ENCODE measurements around the gene CHIT1. TPM values are rescaled to one million over a fixed set of nuclear protein-coding genes. Genes with fewer than 3 reads are reported as not detected.

Gene CHIT1
- total and polyA plus RNA-seq, 2 experiments from 2014 or later: 0.07 to 0.47 TPM

GRCh38 chr1:203183828-203184227, 45.6 kb downstream of the CHIT1 start (continued):
- no peak for TF ChIP-seq ZNF462 (CRISPR knock-in tag; IDR thresholded peaks at IDR 0.05)
- TF ChIP-seq STAT1 (IDR thresholded peaks at IDR 0.05; ENCODE audit: unreplicated experiment): no peak

GRCh38 chr1:203182387-203182953, 47.0 kb downstream of the CHIT1 start:
- ATAC-seq: no peak
- Mint-ChIP-seq H3K27ac (no peak overlapping the region), H3K36me3 (ENCODE audit: low read depth) (no peaks in the 10 kb centered on the region), H3K9me3 (no peaks in the 10 kb centered on the region), H3K4me3 (no peak overlapping the region), H3K27me3 (ENCODE audit: insufficient read depth, low read depth, poor library complexity) (peaks cover 9% of the 10 kb centered on the region), H3K4me1 (peaks cover 39% of the 10 kb centered on the region)
- no peak overlapping the region for H3K4me2 ChIP-seq
- no peak overlapping the region for H3K4me3 ChIP-seq
- H3K36me3 ChIP-seq (ENCODE audit: insufficient read depth): no peaks in the 10 kb centered on the region
- H3K79me2 ChIP-seq (replicated peaks; ENCODE audit: insufficient read depth): no peaks in the 10 kb centered on the region
- no peaks in the 10 kb centered on the region for H3K27me3 ChIP-seq (ENCODE audit: insufficient read depth)
- no peak overlapping the region for H3K27ac ChIP-seq (ENCODE audit: low read depth)
- H2AFZ ChIP-seq: no peak overlapping the region
- peaks cover 16% of the 10 kb centered on the region for H3K4me1 ChIP-seq (ENCODE audit: insufficient read depth)
- H4K20me1 ChIP-seq (replicated peaks; ENCODE audit: insufficient read depth): no peaks in the 10 kb centered on the region
- H3K9me2 ChIP-seq (ENCODE audit: insufficient read depth): 0 out of 2 replicates have a peak, but pooled peaks cover 5% of the 10 kb centered on the region
- no peak for DNase-seq (ENCODE audit: low spot score)
- H3F3A ChIP-seq (replicated peaks; ENCODE audit: low read depth): no peaks in the 10 kb centered on the region
- TF ChIP-seq REST (IDR thresholded peaks at IDR 0.05; ENCODE audit: unreplicated experiment) (no peak), EZH2phosphoT487 (IDR thresholded peaks at IDR 0.05; ENCODE audit: unreplicated experiment) (no peak), CREB1 (CRISPR knock-in tag; IDR thresholded peaks at IDR 0.05; ENCODE audit: low read depth) (no peak), EZH2 (IDR thresholded peaks at IDR 0.05; ENCODE audit: low read depth, unreplicated experiment) (no peak), STAT1 (IDR thresholded peaks at IDR 0.05; ENCODE audit: unreplicated experiment) (no peak)
- TF ChIP-seq, protein P1, sequence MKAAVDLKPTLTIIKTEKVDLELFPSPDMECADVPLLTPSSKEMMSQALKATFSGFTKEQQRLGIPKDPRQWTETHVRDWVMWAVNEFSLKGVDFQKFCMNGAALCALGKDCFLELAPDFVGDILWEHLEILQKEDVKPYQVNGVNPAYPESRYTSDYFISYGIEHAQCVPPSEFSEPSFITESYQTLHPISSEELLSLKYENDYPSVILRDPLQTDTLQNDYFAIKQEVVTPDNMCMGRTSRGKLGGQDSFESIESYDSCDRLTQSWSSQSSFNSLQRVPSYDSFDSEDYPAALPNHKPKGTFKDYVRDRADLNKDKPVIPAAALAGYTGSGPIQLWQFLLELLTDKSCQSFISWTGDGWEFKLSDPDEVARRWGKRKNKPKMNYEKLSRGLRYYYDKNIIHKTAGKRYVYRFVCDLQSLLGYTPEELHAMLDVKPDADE (IDR thresholded peaks at IDR 0.05): no peak
